ENCODE results near the gene HOXB8.

DNA sequence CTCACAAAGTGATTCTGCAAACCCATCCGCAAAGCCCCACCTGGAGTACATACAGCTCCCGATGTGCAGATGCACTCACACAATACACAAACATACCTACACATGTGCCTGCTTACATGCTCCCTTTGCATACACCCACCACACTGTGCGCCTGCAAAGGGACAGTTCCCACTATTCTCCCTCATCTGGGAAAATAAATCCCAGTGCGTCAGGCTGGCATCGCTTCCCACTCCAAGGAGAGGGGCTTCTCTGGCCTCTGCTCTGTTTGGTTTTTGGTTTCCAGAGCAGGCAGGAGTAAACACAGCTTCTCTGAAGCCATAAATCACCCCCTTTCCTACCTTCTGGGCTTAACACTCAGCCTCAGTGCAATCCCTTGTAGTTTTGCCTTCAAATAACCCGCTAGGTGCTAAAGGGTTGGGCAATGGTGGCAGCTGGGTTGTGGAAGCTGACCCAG lies 51.7 kb downstream of the HOXB8 start:
- TF ChIP-seq, protein P1, sequence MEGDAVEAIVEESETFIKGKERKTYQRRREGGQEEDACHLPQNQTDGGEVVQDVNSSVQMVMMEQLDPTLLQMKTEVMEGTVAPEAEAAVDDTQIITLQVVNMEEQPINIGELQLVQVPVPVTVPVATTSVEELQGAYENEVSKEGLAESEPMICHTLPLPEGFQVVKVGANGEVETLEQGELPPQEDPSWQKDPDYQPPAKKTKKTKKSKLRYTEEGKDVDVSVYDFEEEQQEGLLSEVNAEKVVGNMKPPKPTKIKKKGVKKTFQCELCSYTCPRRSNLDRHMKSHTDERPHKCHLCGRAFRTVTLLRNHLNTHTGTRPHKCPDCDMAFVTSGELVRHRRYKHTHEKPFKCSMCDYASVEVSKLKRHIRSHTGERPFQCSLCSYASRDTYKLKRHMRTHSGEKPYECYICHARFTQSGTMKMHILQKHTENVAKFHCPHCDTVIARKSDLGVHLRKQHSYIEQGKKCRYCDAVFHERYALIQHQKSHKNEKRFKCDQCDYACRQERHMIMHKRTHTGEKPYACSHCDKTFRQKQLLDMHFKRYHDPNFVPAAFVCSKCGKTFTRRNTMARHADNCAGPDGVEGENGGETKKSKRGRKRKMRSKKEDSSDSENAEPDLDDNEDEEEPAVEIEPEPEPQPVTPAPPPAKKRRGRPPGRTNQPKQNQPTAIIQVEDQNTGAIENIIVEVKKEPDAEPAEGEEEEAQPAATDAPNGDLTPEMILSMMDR (IDR thresholded peaks at IDR 0.05; ENCODE audit: poor library complexity, severe bottlenecking), result no peak
- TF ChIP-seq REST (IDR thresholded peaks at IDR 0.05; ENCODE audit: borderline replicate concordance) (no peak), EZH2 (IDR thresholded peaks at IDR 0.05; ENCODE audit: borderline replicate concordance, insufficient read depth, low read length, poor library complexity, severe bottlenecking) (no peak), EP300 (conservative IDR thresholded peaks at IDR 0.05; ENCODE audit: poor library complexity, severe bottlenecking) (no peak), SMC3 (conservative IDR thresholded peaks at IDR 0.05; ENCODE audit: poor library complexity) (no peak), RAD21 (conservative IDR thresholded peaks at IDR 0.05) (no peak), POLR2AphosphoS5 (IDR thresholded peaks at IDR 0.05) (no peak), MXI1 (conservative IDR thresholded peaks at IDR 0.05; ENCODE audit: poor library complexity, severe bottlenecking) (no peak), TAF1 (IDR thresholded peaks at IDR 0.05; ENCODE audit: low read depth) (no peak)

All from neural cell (in vitro differentiated cells).